ENCODE measurements around the gene ADCY9.

- TF ChIP-seq CTCF (IDR thresholded peaks at IDR 0.05) (no peak), POLR2A (IDR thresholded peaks at IDR 0.05) (no peak)
Observed at GRCh38 chr16:4048481-4048880, 67.8 kb downstream of the ADCY9 start.

Data from esophagus squamous epithelium (tissue), 4 donors.